Posterior cingulate gyrus (tissue), 11 donors: ENCODE measurements around the gene PRKN.

Experiments
- DNase-seq, 10 donors: peaks; one replicate each; pipeline versions ENCODE4 v3.0.0 to v3.0.0-alpha.2; 2020 to 2021; ENCODE audit warnings: mixed read lengths in 3 of 10
- intact Hi-C: fragments of 100-400 bp; cut with DNase I; formaldehyde crosslinking; loops from one replicate; pipeline ENCODE4 v1.15.1; 2023

PRKN gene

DNA sequence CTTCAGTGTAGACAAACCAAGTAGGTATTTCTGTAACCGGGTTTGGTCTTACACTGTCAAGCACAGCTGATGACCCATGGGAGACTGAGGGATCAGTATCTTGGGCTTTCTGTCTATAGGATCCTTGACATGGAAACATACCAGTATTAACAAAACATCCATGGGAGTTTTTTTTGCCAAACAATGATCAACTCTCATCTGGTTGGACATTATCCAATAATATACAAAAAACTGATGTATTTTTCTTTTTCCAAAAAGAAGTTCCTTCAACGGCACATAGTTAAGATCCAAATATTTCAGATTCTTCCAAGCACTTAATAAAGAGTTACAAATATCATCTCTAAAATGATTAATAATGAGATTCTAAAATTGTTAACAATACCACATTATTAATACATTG, 459.9 kb downstream of the PRKN start:
- no peak for DNase-seq
- intact Hi-C loops = no loop called here

DNA sequence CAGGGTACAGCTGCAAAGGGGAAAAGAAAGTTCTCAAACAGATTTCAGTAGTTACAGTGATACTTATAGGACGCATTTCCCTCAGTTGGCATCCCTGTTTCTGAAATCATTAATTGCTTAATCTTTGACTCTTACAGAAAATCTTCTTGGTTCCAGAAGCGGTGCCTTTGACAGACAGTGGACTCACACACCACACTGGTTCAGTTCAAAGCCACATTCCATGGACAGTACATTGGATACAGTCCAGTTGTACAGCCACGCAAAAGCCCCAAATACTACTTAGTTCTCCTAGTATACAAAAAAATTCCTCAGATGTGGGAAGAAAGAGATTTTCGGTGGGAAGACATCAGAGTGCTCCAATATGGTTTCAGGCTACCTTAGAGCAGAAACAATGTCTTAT, 460.4 kb downstream of the PRKN start:
- intact Hi-C loops = no loop called here
- DNase-seq = no peak

DNA sequence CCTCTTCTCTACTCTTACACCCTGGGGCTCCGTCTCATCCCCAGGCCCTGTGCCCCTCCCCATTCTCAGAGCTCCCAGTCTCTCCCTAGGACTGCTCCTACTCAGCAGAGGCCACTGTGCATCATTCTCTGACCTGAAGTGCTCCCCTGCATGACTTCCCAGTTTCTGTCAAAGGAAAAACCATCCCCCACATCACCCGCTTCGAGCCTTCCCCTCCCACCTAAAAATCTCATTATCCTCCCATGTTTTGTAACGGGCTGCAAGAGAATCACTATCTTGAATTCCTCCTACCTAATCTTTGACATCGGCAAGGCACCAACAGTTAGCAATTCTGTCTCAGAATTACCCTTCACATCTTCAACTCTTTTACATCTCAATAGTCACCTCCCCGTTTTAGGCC, 463.0 kb downstream of the PRKN start:
- no peak for DNase-seq
- intact Hi-C loops = no loop called here

DNA sequence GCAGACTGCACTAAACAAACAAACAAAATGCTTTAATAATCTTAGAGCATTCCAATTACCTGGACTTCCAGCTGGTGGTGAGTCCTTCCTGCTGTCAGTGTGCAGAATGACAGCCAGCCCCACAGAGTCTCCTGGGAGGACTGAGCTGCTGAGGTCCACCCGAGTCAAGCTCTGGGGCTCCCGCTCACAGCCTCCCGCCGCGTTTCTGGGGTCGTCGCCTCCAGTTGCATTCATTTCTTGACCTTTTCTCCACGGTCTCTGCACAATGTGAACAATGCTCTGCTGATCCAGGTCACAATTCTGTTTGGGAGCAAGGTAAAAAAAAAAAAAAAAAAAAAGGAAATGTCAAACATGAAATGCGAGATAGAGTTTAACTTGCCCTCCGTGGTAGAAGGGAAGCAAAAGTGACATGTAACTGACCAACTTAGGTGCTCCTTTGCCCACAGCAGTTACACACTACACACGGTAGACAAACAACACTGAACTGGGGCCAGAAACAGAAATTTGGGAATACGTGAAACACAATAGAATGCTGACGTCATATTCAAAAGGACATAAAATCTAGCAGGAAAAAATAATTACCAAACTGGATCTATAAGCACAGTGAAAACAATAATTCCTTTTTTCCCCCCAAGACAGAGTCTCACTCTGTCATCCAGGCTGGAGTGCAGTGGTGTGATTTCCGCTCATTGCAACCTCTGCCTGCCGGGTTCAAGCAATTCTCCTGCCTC, 464.9 kb downstream of the PRKN start:
- intact Hi-C loops = no loop called here
- DNase-seq = no peak

DNA sequence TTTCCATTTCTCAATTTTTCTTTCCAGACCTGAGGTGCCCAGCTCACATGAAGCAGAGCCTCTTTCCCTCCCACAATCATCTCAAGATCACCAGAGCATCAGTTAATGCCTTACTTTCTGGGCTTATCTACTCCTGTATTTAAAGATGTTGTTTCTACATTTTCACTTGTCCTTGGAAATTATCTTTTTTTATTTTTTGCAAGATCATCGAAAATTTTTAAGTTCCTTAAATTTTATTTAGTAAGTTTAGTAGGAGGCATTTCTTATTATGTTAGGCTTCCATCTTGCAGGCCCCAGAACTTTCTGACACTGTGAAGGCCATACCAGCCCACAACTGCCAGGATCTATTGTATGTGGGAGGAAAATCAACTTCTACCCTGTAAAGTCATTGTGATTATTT, 466.0 kb downstream of the PRKN start:
- intact Hi-C loops = no loop called here
- no peak for DNase-seq

DNA sequence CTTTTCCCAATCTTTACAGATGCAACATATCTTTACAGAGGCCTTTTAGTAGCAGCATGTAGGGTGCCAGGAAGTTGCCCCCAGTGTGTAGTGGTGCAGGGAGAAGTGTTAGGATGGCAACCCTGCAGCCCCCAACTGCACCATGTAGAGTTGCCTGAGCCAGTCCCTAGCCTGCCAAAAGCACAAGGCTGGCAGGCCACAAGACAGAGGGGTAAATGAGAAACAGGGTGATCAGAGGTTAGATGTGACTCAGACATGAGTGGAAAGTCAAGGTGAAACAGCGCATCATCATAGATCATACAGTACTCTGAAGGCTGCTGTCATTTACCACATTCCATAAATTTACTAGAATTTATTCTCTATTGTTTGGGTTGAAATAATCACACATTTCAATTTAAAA, 467.5 kb downstream of the PRKN start:
- no peak for DNase-seq
- intact Hi-C loops = no loop called here

DNA sequence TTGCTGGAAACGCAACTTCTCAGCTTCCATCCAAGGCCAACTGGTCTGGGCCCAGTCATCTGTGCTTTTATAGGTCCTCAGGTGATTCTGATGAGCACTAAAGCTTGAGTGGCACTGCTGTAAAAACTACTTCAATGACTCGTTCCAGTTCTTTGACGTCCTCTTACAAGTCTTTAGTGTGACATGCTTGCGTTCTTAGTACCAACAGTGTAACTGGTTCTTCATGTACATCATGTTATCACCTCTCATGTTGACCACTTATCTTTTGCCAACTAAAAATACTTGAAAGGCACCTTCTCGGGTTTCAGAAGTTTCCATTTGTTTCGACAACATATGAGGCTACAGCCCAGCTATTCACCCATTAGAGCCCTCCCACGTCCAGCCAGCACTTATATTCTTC, 468.9 kb downstream of the PRKN start:
- DNase-seq = no peak
- intact Hi-C loops = no loop called here

DNA sequence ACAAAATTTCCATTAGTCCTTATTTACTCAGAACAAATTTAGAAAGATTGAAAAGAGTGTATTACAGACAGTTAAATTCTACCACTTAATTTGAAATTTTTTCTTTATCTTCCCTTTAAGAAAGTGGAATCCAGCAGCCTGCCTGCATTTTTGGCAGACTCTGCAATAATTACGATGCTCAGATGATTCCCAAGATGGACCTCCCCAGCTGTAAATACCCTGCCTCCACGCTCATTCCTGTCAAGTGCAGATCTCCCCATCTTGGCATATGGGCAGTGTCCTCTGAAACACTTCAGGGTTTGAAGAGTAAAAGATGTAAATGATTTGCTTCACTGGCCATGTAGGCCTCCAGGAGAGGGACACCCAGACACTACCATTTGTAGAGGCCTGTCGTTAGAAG, 471.2 kb downstream of the PRKN start:
- no peak for DNase-seq
- intact Hi-C loops = no loop called here

DNA sequence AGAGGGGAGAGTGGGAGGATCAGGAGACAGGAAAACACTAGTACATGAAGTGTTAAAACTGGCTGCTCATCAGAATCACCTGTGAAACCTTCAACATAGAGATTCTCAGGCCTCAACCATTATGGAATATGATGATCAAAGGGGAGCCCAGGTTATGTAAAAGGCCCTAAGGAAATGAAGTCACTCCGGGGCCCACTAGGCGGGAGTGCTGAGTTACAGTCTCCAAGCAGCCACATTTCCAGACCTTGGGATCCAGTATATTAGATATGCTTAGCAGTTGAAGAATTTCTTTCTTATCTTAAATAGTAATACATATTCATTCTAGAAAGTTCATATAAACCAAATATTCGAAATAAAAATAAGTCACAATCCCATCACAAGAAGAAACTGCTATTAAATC, 476.3 kb downstream of the PRKN start:
- DNase-seq = no peak
- intact Hi-C loops = no loop called here

DNA sequence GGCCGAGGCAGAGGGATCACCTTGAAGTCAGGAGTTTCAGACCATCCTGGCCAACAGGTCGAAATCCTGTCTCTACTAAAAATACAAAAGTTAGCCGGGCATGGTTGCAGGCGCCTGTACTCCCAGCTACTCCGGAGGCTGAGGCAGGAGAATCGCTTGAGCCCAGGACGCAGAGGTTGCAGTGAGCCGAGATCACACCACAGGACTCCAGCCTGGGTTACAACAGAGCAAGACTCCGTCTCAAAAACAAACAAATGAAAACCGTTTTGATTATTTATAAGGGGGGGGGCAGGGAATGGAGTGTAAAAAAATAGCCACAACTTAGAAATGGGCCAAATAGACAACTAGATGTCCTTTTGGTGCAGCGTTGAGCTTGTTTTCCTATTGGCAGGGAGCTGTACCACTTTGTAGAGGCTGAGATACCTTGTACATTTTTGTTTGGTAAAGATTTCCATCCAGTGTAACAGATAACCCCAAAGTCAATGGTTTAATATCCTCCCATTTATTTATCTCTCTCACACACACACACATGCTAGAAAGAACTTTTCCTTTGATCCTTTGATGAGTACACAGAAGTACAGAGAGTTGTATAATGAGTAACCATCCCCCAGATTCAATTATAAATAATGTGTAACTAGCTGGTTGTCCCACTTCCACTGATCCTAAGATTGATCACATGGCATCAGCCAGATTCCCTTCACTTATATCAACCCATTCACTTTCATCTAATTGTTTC, 477.5 kb downstream of the PRKN start:
- intact Hi-C loops = no loop called here
- DNase-seq = no peak

DNA sequence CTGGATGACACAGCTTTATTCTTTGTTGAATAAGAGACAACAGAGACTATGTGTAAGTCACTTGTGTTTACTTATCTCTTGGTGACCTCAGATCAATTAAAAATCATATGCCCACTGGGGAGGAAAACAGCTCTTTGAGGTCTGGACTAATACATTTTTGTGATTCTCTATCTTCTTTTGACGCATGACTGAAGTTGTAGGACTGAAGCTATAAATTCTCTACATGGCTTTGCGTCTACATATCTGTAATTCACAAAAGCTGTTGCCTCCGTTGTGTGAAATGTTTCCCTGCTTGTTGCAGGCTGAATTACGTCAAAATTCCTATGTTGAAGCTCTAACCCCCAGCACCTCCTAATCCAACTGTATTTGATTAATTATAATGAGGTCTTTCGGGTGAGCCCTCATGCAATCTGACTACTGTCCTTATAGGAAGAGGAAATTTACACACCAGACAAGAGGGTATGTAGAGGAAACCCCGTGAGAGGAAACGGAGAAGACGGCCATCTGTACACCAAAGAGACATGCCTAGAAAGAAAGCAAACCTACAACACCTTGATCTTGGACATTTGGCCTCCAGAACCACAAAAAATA, 481.6 kb downstream of the PRKN start:
- intact Hi-C loops = no loop called here
- no peak for DNase-seq

DNA sequence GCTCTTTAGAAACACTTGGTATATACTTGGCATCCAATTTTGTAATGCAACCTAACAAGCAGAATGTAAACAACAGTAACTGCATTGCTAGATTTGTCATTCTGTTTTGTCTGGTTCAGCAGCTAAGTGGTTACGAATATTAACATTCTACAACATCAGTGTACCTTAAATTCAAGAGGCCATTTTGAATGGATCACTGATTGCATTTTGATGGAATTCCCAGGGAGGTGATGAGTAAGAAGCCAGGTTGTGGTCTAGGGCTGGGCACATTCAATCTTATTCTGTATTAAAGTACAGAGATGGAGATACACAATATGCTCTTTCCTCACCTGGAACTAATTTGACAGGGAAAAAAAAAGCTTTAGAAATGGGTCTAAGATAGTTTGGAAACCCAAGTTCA, 483.5 kb downstream of the PRKN start:
- no peak for DNase-seq
- intact Hi-C loops = no loop called here

DNA sequence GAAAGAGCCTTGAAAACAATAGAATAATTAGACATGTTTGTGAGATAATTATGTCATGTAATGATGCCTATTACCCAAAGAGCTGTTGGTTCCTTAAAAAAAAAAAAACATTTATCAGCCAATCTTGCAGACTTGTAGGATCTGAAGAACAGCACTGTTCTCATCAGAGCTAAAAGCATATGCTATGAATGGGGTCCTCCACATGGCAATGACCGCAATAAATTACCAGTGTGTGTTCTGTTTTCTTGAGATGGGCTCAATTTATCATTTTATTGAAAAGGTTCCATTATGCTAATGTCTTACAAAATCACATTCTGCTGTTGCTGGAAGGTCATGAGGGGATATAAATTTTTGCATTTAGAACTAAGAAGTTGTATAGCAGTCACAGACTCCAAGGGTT, 484.7 kb downstream of the PRKN start:
- intact Hi-C loops = no loop called here
- no peak for DNase-seq

DNA sequence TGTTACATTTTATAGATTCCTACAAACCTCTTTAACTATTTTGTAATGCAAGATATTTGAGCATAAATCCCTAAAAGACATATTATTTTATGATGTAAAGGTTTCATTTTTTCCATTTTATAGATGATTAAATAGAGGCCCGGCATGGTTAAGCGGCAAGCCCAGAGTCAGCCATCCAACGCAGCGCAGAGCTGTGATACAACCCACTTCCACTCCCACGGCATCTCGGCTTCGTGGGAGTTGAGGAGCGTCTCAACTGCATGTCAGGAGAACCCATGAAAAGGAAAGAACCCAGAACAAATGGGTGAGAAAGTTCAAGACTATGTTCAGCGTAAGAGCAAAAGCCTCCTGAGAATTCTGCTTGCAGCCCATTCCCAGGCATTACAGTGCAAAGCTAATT, 488.2 kb downstream of the PRKN start:
- DNase-seq = peak in 1 of 10 donors; percentile 72
- intact Hi-C loops = no loop called here

DNA sequence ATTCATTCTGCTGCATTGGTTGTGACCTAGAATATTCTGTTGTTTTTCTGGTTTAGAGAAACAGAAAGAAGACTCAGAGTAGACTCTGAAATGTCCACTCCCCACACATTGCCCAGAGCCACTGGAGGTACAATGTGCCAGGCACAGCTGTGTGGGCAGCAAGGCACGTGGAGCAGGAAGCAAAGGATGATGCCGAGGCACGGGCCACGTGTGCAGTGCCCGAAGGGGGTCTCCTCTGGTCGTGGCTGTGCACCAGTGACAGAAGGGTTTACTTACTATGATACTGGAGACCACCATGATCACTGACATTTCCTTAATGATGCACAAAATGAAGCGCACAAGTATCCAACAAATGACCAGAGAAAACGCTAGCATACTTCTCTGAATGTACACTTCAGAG, 488.9 kb downstream of the PRKN start:
- DNase-seq = no peak
- intact Hi-C loops = no loop called here

DNA sequence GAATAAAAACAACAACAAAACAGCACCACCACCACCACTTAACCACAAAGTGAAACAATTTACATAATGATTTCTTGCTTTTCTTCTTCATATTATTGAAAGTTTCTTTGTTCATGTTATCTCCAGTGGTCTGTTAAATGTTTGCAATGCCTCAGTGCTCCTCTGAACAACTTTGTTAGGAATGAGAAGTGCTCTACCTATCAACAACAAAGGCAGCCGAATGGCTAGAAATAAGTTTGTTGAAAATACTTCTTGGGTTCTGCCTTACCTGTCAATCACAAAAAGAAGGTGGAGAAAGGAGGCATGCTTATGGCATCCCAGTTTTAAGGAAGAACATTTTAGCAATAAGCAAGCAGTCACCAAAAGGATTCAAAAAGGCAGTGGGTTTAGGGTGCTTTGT, 490.2 kb downstream of the PRKN start:
- intact Hi-C loops = no loop called here
- DNase-seq = no peak

DNA sequence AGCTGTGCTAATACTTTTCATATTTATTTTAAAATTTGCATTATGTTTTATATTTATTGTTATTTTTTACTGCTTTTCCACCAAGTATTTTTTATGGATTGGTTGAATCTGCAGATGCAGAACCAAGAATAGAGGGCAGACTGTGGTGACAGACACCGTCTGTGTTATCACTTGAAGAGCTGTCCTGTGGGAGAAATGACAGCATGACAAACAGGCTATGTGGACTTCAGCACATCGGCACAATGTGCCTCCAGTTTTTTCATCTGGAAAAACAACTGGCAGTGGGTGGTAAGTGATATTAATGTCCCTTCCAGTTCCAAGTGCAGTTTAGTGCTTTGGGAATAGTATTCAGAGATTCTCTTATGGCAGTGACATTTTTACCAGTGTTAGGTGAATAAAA, 492.9 kb downstream of the PRKN start:
- no peak for DNase-seq
- intact Hi-C loops = no loop called here

DNA sequence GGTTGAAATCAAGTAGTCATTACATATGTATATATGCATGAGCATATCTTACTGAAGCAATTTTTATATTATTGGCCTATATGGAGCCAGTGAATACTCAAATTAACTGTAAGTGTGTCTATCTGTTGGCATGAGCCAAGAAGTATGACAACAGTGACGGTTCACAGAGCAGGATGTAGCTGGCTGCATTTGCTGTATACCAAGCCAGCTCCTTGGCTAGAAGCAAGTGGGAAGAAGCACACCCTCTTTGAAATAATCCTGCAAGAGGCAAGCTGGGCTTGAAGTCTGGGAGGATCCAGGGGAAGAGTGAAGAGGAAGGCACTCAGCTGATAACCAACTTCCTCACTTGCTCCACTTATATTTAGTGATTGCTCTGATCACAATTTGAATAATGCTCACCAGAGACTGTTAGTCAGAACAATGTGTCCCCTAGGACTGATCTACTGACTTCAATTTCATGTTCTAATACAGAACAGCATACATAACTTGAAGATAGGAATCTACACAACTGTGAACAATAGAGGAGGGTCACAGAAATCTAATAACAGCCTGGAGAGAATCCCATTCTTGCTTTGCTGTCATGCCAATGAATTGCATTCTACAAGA, 497.3 kb downstream of the PRKN start:
- no peak for DNase-seq
- intact Hi-C loops = no loop called here

DNA sequence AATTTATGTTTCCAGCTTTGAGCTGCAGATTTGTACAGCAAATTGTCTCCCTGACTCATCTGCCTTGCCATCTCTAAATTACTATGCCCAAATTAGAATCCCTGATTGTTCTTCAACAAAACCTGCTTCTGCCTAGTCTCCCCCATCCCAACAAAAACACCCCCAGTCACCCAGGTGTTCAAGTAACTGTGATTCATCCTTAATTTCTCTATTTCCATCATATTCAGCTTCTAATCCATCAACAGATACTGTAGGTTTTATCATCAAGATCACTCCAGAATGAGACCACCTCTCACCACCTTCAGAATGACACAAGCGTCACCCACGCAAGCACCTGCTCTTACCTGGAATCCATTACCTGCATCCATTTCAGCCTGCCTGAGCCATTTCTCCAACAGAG, 498.5 kb downstream of the PRKN start:
- intact Hi-C loops = no loop called here
- DNase-seq = no peak

DNA sequence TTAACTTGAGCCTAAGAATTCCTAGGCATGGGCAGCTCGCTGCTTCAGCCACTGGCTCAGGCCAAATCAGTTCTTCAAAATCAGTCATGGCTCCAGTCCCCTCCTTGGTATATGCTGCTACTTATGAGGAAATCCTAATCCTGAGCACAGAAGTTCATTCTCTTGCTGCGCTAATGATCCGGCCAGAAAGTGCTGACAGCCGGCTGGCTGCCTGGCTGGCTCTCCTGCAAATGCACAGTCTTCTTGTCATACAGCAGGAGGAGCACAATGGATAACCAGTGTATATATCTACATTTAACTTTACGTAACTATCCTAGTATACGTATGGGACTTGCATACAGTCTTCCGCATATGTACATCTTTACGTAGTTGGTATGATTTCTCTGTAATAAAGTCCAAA, 500.8 kb downstream of the PRKN start:
- intact Hi-C loops = no loop called here
- no peak for DNase-seq

DNA sequence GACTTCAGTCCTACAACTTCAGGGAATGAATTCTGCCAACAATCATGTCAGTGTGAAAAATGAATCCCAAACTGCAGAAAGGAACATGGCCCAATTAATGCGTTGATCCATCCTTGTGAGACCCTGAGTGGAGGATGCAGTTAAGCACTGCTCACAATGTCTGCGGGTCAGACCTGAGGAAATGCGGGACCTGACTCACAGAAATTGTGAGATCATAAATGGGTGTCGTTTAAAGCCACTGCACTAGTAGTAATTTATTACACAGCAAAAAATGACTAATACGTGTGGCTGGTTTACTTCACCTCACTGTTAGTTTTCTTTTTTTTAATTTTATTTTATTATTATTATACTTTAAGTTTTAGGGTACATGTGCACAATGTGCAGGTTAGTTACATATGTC, 505.0 kb downstream of the PRKN start:
- DNase-seq = no peak
- intact Hi-C loops = no loop called here

DNA sequence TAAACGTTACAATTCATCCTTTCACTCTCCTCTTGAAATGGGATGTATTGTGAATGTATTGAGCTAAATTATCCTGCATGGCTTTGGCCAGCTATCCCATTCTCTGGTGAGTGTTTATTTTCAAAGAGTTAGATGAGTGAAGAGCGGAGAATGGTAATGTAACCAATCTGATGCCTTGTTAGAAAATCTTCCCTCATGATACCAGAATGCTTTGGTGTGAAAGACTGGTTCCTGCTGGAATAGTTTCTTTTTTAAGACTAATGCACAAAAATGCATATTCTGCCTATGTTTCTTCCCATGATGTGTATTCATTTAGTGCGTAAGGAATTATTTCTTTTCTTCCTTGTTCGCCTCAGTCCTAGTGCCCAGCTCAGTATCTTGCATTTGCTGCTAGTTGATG, 506.7 kb downstream of the PRKN start:
- DNase-seq = no peak
- intact Hi-C loops = no loop called here
